Neural progenitor cell (in vitro differentiated cells): ENCODE data around the gene DISP3. TPM values are rescaled to one million over a fixed set of nuclear protein-coding genes. Genes with fewer than 3 reads are reported as not detected.

Source experiments
- DNase-seq: peaks from one replicate; pipeline ENCODE4 v3.0.0-alpha.2; 2016; ENCODE audit warnings: low spot score
- H2AFZ ChIP-seq: fragments of 200-600 bp; sonication (generic); replicated peaks from 2 replicates; pipeline ENCODE4 v1.6.1; 2016; ENCODE audit warnings: antibody characterized with exemption
- H3F3A ChIP-seq: fragments of 200-600 bp; sonication (generic); 2 replicates; pipeline ENCODE4 v1.6.1; 2016; ENCODE audit warnings: antibody characterized with exemption, low read depth
- H3K27ac ChIP-seq: fragments of 200-600 bp; sonication (generic); 2 replicates; pipeline ENCODE4 v1.5.1; 2016; ENCODE audit warnings: mild to moderate bottlenecking
- H3K27me3 ChIP-seq: fragments of 200-600 bp; sonication (generic); 2 replicates; pipeline ENCODE4 v1.6.1; 2016; ENCODE audit warnings: mild to moderate bottlenecking, moderate library complexity
- H3K36me3 ChIP-seq: fragments of 200-600 bp; sonication (generic); 2 replicates; pipeline ENCODE4 v1.5.1; 2016
- H3K4me1 ChIP-seq: fragments of 200-600 bp; sonication (generic); 2 replicates; pipeline ENCODE4 v1.6.1; 2016; ENCODE audit warnings: mixed run types
- H3K4me2 ChIP-seq: fragments of 200-600 bp; sonication (generic); 2 replicates; pipeline ENCODE4 v1.6.1; 2016
- H3K4me3 ChIP-seq: fragments of 200-600 bp; sonication (generic); 2 replicates; pipeline ENCODE4 v1.5.1; 2016
- H3K79me2 ChIP-seq: fragments of 200-600 bp; sonication (generic); 2 replicates; pipeline ENCODE4 v1.6.1; 2016; ENCODE audit warnings: low read depth
- H3K9ac ChIP-seq: fragments of 200-600 bp; sonication (generic); 2 replicates; pipeline ENCODE4 v1.6.1; 2016
- H3K9me3 ChIP-seq: fragments of 200-600 bp; sonication (generic); 2 replicates; pipeline ENCODE4 v1.5.1; 2016; ENCODE audit warnings: low read depth
- H4K20me1 ChIP-seq: fragments of 200-600 bp; sonication (generic); 2 replicates; pipeline ENCODE4 v1.6.1; 2016; ENCODE audit warnings: low read depth
- H3K27ac Mint-ChIP-seq: 3 replicates; pipeline ENCODE4 v1.8.0; 2021; ENCODE audit warnings: mixed read lengths
- H3K27me3 Mint-ChIP-seq: 2 replicates; pipeline ENCODE4 v1.8.0; 2022; ENCODE audit warnings: low read depth, mild to moderate bottlenecking, inconsistent platforms, moderate library complexity, mixed read lengths; ENCODE audit not compliant: insufficient read depth
- H3K36me3 Mint-ChIP-seq: 3 replicates; pipeline ENCODE4 v1.8.0; 2021; ENCODE audit warnings: mixed read lengths
- H3K4me1 Mint-ChIP-seq: 3 replicates; pipeline ENCODE4 v1.8.0; 2021; ENCODE audit warnings: mixed read lengths
- H3K4me3 Mint-ChIP-seq: 3 replicates; pipeline ENCODE4 v1.8.0; 2021; ENCODE audit warnings: mild to moderate bottlenecking, moderate library complexity, mixed read lengths
- H3K9me3 Mint-ChIP-seq: 3 replicates; pipeline ENCODE4 v1.8.0; 2020; ENCODE audit warnings: mixed read lengths
- EZH2 ChIP-seq: fragments of 200-600 bp; sonication (generic); IDR thresholded peaks from 2 replicates; pipeline ENCODE4 v1.6.1; 2017; ENCODE audit warnings: antibody characterized with exemption, mild to moderate bottlenecking, moderate library complexity
- EZH2phosphoT487 ChIP-seq: fragments of 200-600 bp; sonication (generic); IDR thresholded peaks from 2 replicates; pipeline ENCODE4 v1.6.1; 2017; ENCODE audit warnings: antibody characterized with exemption
- total RNA-seq: library from RNA; depleted of rRNA; stranded (reverse); fragments of >200 nt; gene quantifications from 2 replicates; pipeline ENCODE4 v1.2.3, GENCODE V29; 2015; ENCODE audit warnings: low replicate concordance
- TF ChIP-seq, protein P1 (sequence below): fragments of 200-600 bp; sonication (generic); IDR thresholded peaks from 2 replicates; pipeline ENCODE4 v1.5.1; 2017; ENCODE audit warnings: antibody characterized with exemption, mild to moderate bottlenecking

DISP3 gene
- total RNA-seq, 1 donor from 2014 or later, result 2.0 TPM

DNA sequence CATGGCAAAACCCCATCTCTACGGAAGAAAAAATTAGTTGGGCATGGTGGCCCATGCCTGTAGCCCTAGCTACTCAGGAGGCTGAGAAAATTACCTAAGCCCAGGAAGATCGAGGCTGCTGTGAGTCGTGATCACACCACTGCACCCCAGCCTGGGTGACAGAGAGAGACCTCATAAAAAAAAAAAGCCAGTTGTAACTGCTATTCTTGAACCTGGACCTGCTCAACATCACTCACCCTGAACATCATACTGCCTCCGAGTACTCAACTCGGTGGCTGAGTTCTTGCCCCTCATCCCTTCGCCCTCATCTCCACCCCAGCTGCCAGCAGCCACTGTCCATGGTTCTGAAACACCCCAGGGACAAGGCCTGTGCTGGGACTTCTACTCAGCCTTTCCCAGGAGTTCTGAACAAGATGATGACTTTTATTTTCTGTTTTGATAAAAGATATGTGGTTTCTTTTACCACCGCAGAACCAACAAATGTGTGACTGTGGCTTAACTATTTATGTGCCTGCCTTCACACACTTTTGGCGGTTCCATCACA, 5.4 kb upstream of the DISP3 start:
- no peaks in the 10 kb centered on the region for H3K4me1 Mint-ChIP-seq
- Histone ChIP-seq H3F3A (no peaks in the 10 kb centered on the region), H3K9me3 (no peaks in the 10 kb centered on the region), H4K20me1 (peaks cover 21% of the 10 kb centered on the region), H3K27ac (no peak overlapping the region), H3K27me3 (peaks cover 37% of the 10 kb centered on the region), H3K36me3 (no peaks in the 10 kb centered on the region), H3K4me3 (no peak overlapping the region), H3K9ac (no peak overlapping the region), H3K4me1 (no peaks in the 10 kb centered on the region), H3K4me2 (no peak overlapping the region), H3K79me2 (no peaks in the 10 kb centered on the region), H2AFZ (no peak overlapping the region)
- peak; percentile 85 for DNase-seq
- no peak overlapping the region for H3K4me3 Mint-ChIP-seq
- H3K27me3 Mint-ChIP-seq, result peaks cover 35% of the 10 kb centered on the region
- no peaks in the 10 kb centered on the region for H3K9me3 Mint-ChIP-seq
- peak overlapping the region; percentile 16 for H3K27ac Mint-ChIP-seq
- no peaks in the 10 kb centered on the region for H3K36me3 Mint-ChIP-seq
- TF ChIP-seq, protein P1, sequence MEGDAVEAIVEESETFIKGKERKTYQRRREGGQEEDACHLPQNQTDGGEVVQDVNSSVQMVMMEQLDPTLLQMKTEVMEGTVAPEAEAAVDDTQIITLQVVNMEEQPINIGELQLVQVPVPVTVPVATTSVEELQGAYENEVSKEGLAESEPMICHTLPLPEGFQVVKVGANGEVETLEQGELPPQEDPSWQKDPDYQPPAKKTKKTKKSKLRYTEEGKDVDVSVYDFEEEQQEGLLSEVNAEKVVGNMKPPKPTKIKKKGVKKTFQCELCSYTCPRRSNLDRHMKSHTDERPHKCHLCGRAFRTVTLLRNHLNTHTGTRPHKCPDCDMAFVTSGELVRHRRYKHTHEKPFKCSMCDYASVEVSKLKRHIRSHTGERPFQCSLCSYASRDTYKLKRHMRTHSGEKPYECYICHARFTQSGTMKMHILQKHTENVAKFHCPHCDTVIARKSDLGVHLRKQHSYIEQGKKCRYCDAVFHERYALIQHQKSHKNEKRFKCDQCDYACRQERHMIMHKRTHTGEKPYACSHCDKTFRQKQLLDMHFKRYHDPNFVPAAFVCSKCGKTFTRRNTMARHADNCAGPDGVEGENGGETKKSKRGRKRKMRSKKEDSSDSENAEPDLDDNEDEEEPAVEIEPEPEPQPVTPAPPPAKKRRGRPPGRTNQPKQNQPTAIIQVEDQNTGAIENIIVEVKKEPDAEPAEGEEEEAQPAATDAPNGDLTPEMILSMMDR, result no peak
- TF ChIP-seq EZH2 (no peak), EZH2phosphoT487 (no peak)

DNA sequence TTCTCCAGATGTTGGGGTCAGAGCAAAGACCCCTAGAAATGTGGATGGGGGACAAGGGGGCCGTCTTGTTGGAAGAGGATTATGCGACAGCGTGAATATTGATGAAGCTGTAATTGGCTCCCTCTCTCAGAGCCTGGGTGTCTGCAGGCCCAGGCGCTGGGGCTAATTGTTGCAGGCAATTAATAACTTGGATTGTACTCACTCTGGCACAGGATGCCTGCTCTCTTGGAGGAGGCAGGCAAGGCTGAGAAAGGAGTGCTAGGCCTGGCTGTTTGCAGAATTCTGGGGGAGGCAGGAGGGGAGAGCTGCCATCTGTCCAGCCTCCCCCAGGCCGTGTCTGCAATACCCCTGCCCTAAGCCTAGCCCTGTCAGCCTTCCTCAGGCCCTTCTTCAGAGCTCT, 4.1 kb upstream of the DISP3 start:
- H3K9ac ChIP-seq, result no peak overlapping the region
- no peak overlapping the region for H3K4me3 Mint-ChIP-seq
- H3K79me2 ChIP-seq, result no peaks in the 10 kb centered on the region
- no peak overlapping the region for H3K27ac Mint-ChIP-seq
- H3K4me2 ChIP-seq, result no peak overlapping the region
- H3K9me3 Mint-ChIP-seq, result no peaks in the 10 kb centered on the region
- no peaks in the 10 kb centered on the region for H3K9me3 ChIP-seq
- peaks cover 28% of the 10 kb centered on the region for H4K20me1 ChIP-seq
- no peak overlapping the region for H3K4me3 ChIP-seq
- no peaks in the 10 kb centered on the region for H3K36me3 ChIP-seq
- peaks cover 35% of the 10 kb centered on the region for H3K27me3 Mint-ChIP-seq
- H3K27me3 ChIP-seq, result peaks cover 44% of the 10 kb centered on the region
- TF ChIP-seq, protein P1, result no peak
- TF ChIP-seq EZH2 (no peak), EZH2phosphoT487 (no peak)
- peaks cover 4% of the 10 kb centered on the region for H3K4me1 ChIP-seq
- H3K36me3 Mint-ChIP-seq, result no peaks in the 10 kb centered on the region
- H3F3A ChIP-seq, result no peaks in the 10 kb centered on the region
- no peak overlapping the region for H3K27ac ChIP-seq
- DNase-seq, result no peak
- no peak overlapping the region for H2AFZ ChIP-seq
- H3K4me1 Mint-ChIP-seq, result no peaks in the 10 kb centered on the region

DNA sequence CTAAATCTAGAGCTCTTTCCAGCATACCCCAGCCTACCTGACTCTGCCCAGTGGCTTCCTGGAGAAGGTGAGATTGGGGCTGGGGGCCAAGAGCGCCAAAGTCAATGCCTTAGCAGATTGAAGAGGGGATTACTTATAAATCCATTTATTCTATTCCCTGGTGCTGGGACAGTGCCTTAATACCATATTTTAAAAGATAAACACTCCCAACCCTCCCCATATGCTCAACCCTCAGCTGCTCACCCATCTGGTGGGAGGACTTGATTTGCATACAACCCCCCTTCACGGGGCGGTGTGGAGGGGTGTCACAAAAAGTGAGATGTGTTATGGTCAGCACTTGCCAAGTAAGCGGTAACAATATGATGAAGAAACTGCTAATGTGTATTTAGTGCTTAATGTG, 3.2 kb upstream of the DISP3 start:
- no peaks in the 10 kb centered on the region for H3F3A ChIP-seq

More for the DNA sequence above, 3.2 kb upstream of the DISP3 start:
- H3K4me3 Mint-ChIP-seq, result no peak overlapping the region
- peaks cover 35% of the 10 kb centered on the region for H3K27me3 Mint-ChIP-seq
- H2AFZ ChIP-seq, result no peak overlapping the region
- no peak overlapping the region for H3K27ac Mint-ChIP-seq
- no peak overlapping the region for H3K9ac ChIP-seq
- no peak overlapping the region for H3K27ac ChIP-seq
- H3K4me1 ChIP-seq, result peaks cover 6% of the 10 kb centered on the region
- H3K9me3 ChIP-seq, result no peaks in the 10 kb centered on the region
- H3K36me3 Mint-ChIP-seq, result no peaks in the 10 kb centered on the region
- peaks cover 37% of the 10 kb centered on the region for H4K20me1 ChIP-seq
- DNase-seq, result no peak
- peaks cover 53% of the 10 kb centered on the region for H3K27me3 ChIP-seq
- TF ChIP-seq EZH2phosphoT487 (no peak), EZH2 (no peak)
- TF ChIP-seq, protein P1, result no peak
- H3K79me2 ChIP-seq, result no peaks in the 10 kb centered on the region
- no peaks in the 10 kb centered on the region for H3K9me3 Mint-ChIP-seq
- H3K36me3 ChIP-seq, result no peaks in the 10 kb centered on the region
- H3K4me2 ChIP-seq, result no peak overlapping the region
- peaks cover 6% of the 10 kb centered on the region for H3K4me1 Mint-ChIP-seq
- no peak overlapping the region for H3K4me3 ChIP-seq
